Measurements from ENCODE around the gene RAP2B. TPM values are rescaled to one million over a fixed set of nuclear protein-coding genes. Genes with fewer than 3 reads are reported as not detected.

Gene RAP2B
- total RNA-seq, 4 donors from 2014 or later = 17.6 to 28.2 (median 22.6) TPM

- TF ChIP-seq CTCF (IDR thresholded peaks at IDR 0.05; ENCODE audit: low read depth) = no peak
Measured at GRCh38 chr3:153182501-153183293, 20.7 kb downstream of the RAP2B start.

- no peak for TF ChIP-seq CTCF (IDR thresholded peaks at IDR 0.05; ENCODE audit: low read depth)
Measured at GRCh38 chr3:153190923-153191322, 28.9 kb downstream of the RAP2B start.

GRCh38 chr3:153192327-153192726 lies 30.3 kb downstream of the RAP2B start:
- no peak for TF ChIP-seq CTCF (IDR thresholded peaks at IDR 0.05; ENCODE audit: low read depth)

- TF ChIP-seq CTCF (IDR thresholded peaks at IDR 0.05; ENCODE audit: low read depth) = no peak
Measured at GRCh38 chr3:153195349-153195879, 33.4 kb downstream of the RAP2B start.

- no peak for TF ChIP-seq CTCF (IDR thresholded peaks at IDR 0.05; ENCODE audit: low read depth)
Measured at GRCh38 chr3:153209596-153209995, 47.6 kb downstream of the RAP2B start.

- TF ChIP-seq CTCF (IDR thresholded peaks at IDR 0.05; ENCODE audit: low read depth) = no peak
Measured at GRCh38 chr3:153210146-153210545, 48.1 kb downstream of the RAP2B start.

GRCh38 chr3:153210660-153211059 lies 48.6 kb downstream of the RAP2B start:
- TF ChIP-seq CTCF (IDR thresholded peaks at IDR 0.05; ENCODE audit: low read depth) = no peak
